SK-N-SH treated with all-trans-retinoic acid at 6 μM for 48 hours (cell line): Measurements from ENCODE around the gene SHB.

ENCODE experiments used
- ARNTL ChIP-seq: fragments of 450-650 bp; formaldehyde crosslinking; IDR thresholded peaks from 2 replicates; pipeline ENCODE4 v1.5.0; 2020; ENCODE audit warnings: low read depth, mild to moderate bottlenecking, moderate library complexity, borderline replicate concordance
- ISL1 ChIP-seq: fragments of 250-450 bp; sonication (Bioruptor Pico); IDR thresholded peaks from 2 replicates; pipeline ENCODE4 v2.1.2; 2022; ENCODE audit warnings: mild to moderate bottlenecking, moderate library complexity

DNA sequence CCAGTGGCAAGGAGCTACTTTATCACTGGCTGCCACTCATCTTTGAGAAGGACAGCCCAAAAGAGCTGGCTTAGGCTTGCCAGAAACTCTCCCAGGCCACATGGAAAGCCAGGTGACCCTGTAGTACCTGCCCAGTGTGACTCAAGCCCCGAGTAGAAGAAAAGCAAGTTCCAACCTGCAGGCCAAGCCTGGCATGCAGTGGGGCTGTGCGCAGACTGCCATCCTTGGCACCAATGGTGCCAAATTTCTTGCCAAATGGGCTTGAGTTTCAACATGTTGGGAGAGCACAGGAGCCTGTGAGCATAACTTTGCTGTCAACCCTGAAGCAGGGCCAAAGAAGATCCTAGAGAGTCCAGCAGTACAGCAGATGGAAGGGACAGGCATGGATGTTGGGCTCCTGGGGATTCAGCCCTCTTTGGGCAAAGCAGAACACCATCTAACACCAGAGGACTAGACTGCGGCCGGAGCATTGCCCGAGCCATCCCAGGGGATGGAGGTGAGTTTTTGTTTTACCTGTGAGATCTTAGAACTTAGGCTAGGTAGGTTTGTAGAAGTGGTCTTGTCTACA lies 27.3 kb upstream of the SHB start:
- TF ChIP-seq ARNTL (CRISPR knock-in tag): no peak
- no peak for TF ChIP-seq ISL1
